Liver (tissue), 9 donors: ENCODE measurements around the gene UBE2M. TPM values are rescaled to one million over a fixed set of nuclear protein-coding genes. Genes with fewer than 3 reads are reported as not detected.
A peak's percentile ranks its signal among the peaks of the same experiment; 100 is the strongest.

ENCODE experiments used
- DNase-seq: peaks from one replicate; pipeline ENCODE4 v3.0.0-alpha.2; 2017; ENCODE audit warnings: low spot score
- H3K27ac ChIP-seq, 2 donors: one replicate each; pipeline ENCODE4 v1.7.0; 2013; ENCODE audit warnings: inconsistent platforms in 2 of 2, low read length in 2 of 2, control low read depth in 1 of 2, low read depth in 1 of 2, mild to moderate bottlenecking in 1 of 2
- H3K27me3 ChIP-seq, 4 donors: one replicate each; pipeline versions ENCODE4 v1.6.1 to v1.7.0; 2013; ENCODE audit warnings: low read length in 3 of 4, inconsistent platforms in 1 of 4, mild to moderate bottlenecking in 1 of 4, moderate library complexity in 1 of 4; ENCODE audit not compliant: control insufficient read depth in 4 of 4, insufficient read depth in 4 of 4
- H3K36me3 ChIP-seq, 4 donors: one replicate each; pipeline versions ENCODE4 v1.6.1 to v1.7.0; 2013; ENCODE audit warnings: low read length in 3 of 4, mild to moderate bottlenecking in 3 of 4, low read depth in 1 of 4, moderate library complexity in 1 of 4; ENCODE audit not compliant: control insufficient read depth in 4 of 4, insufficient read depth in 3 of 4
- H3K4me1 ChIP-seq, 4 donors: one replicate each; pipeline versions ENCODE4 v1.6.1 to v1.7.0; 2013; ENCODE audit warnings: low read length in 3 of 4, mild to moderate bottlenecking in 3 of 4, moderate library complexity in 1 of 4; ENCODE audit not compliant: control insufficient read depth in 4 of 4, insufficient read depth in 4 of 4
- H3K4me3 ChIP-seq, 3 donors: one replicate each; pipeline versions ENCODE4 v1.6.1 to v1.7.0; 2013; ENCODE audit warnings: low read length in 3 of 3, control low read depth in 1 of 3, low read depth in 1 of 3, mild to moderate bottlenecking in 1 of 3
- H3K9ac ChIP-seq, 2 donors: one replicate each; pipeline ENCODE4 v1.7.0; 2013; ENCODE audit warnings: low read length in 2 of 2, mild to moderate bottlenecking in 2 of 2, moderate library complexity in 2 of 2, control low read depth in 1 of 2, low read depth in 1 of 2
- H3K9me3 ChIP-seq, 4 donors: one replicate each; pipeline versions ENCODE4 v1.6.1 to v1.7.0; 2013; ENCODE audit warnings: low read length in 3 of 4; ENCODE audit not compliant: control insufficient read depth in 4 of 4
- EGR1 ChIP-seq, 2 donors: IDR thresholded peaks; 2 replicates each; pipeline ENCODE4 v1.6.1; 2016 to 2018; ENCODE audit warnings: antibody characterized with exemption in 2 of 2, low read depth in 2 of 2
- FOXA1 ChIP-seq: IDR thresholded peaks from 2 replicates; pipeline ENCODE4 v1.6.1; 2016; ENCODE audit warnings: antibody characterized with exemption
- FOXA2 ChIP-seq: IDR thresholded peaks from 2 replicates; pipeline ENCODE4 v1.6.1; 2016; ENCODE audit warnings: antibody characterized with exemption
- GABPA ChIP-seq, 2 donors: IDR thresholded peaks in 1 of 2; conservative IDR thresholded peaks in 1 of 2; 2 replicates each; pipeline ENCODE4 v1.6.1; 2016; ENCODE audit warnings: antibody characterized with exemption in 2 of 2, mild to moderate bottlenecking in 1 of 2, moderate library complexity in 1 of 2
- HNF4A ChIP-seq, 2 donors: conservative IDR thresholded peaks; 2 replicates each; pipeline ENCODE4 v1.6.1; 2016; ENCODE audit warnings: antibody characterized with exemption in 2 of 2, mild to moderate bottlenecking in 2 of 2
- HNF4G ChIP-seq: IDR thresholded peaks from 2 replicates; pipeline ENCODE4 v1.6.1; 2016; ENCODE audit warnings: antibody characterized with exemption
- JUND ChIP-seq, 2 donors: IDR thresholded peaks; 2 replicates each; pipeline ENCODE4 v1.6.1; 2016; ENCODE audit warnings: antibody characterized with exemption in 2 of 2
- NR2F2 ChIP-seq: IDR thresholded peaks from 2 replicates; pipeline ENCODE4 v1.6.1; 2016; ENCODE audit warnings: antibody characterized with exemption
- RAD21 ChIP-seq, 2 donors: IDR thresholded peaks; 2 replicates each; pipeline ENCODE4 v1.6.1; 2016; ENCODE audit warnings: antibody characterized with exemption in 2 of 2, mild to moderate bottlenecking in 2 of 2
- RXRA ChIP-seq, 2 donors: IDR thresholded peaks; 2 replicates each; pipeline ENCODE4 v1.6.1; 2017 to 2018; ENCODE audit warnings: antibody characterized with exemption in 2 of 2, mild to moderate bottlenecking in 1 of 2
- SP1 ChIP-seq: IDR thresholded peaks from 2 replicates; pipeline ENCODE4 v1.6.1; 2018; ENCODE audit warnings: antibody characterized with exemption, mild to moderate bottlenecking
- TAF1 ChIP-seq: conservative IDR thresholded peaks from 2 replicates; pipeline ENCODE4 v1.6.1; 2016; ENCODE audit warnings: antibody characterized with exemption, mild to moderate bottlenecking
- YY1 ChIP-seq: IDR thresholded peaks from 2 replicates; pipeline ENCODE4 v1.6.1; 2016; ENCODE audit warnings: antibody characterized with exemption, mild to moderate bottlenecking
- WGBS: extraction: QIAGEN DNeasy Blood & Tissue Kit; methylation state at CpG from one replicate; pipeline ENCODE4 v1.1.7; 2013; 5-methylcytosine and 5-hydroxymethylcytosine counted together
- polyA plus RNA-seq, 2 donors: library from polyadenylated mRNA; stranded (reverse) in 1 of 2; unstranded in 1 of 2; fragments of 200-250 nt in 1 of 2; fragments of >200 nt in 1 of 2; fragmentation: Nextera tagmentation in 1 of 2; extraction: Ambion mirVana in 1 of 2; gene quantifications; one replicate each; pipeline versions ENCODE4 v1.2.1 to v1.2.3, GENCODE V29; 2013 to 2015
- total RNA-seq, 2 donors: library from RNA; depleted of rRNA; stranded (reverse); fragments of >200 nt; gene quantifications; one replicate each; pipeline ENCODE4 v1.2.3, GENCODE V29; 2014
- TF ChIP-seq, protein P1 (sequence below): IDR thresholded peaks from 2 replicates; pipeline ENCODE4 v1.6.1; 2016; ENCODE audit warnings: antibody characterized with exemption
- TF ChIP-seq, protein P2 (sequence below): IDR thresholded peaks from 2 replicates; pipeline ENCODE4 v1.6.1; 2016; ENCODE audit warnings: antibody characterized with exemption, mild to moderate bottlenecking
- TF ChIP-seq, protein P3 (sequence below): IDR thresholded peaks from 2 replicates; pipeline ENCODE4 v1.6.1; 2016; ENCODE audit warnings: antibody characterized with exemption
- donor health status: healthy.
- donor health status: healthy.
- donor health status: healthy.
- donor health status: healthy.
- donor health status: healthy.

The UBE2M gene
- total and polyA plus RNA-seq, 4 donors: 7.6 to 30.7 (median 17.7) TPM

DNA sequence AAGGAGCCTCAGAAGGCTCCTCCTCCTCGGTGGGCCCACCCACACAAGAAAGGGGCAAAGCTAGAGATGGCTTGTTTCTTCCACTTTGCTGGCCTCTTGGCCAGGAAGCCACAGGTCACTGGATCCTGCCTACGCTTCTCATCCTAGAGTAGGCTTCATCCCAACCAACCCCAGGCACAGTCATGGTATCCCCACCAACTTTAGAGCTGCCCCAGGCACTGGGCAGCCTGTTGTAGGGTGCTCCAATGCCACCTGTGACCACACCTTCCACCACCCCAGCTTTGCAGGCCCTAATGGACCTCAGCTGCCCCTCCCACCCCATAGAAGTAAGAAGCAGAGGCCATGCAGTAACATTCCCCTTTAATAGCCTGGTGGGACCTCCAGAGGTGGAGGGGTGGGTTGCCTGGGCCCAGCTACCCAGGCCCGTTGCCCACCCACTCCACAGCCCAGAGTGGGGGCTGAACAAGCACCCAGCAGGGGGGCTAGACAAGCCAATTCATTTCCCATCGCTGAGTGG is 3.0 kb downstream of the UBE2M start:
- WGBS: 57% methylated on average over 4 of the region's 4 CpGs
- Histone ChIP-seq H3K4me1 (peaks cover 13 to 46% (median 41%) of the 10 kb centered on the region in 4 donors), H3K36me3 (peaks cover 3 to 30% (median 24%) of the 10 kb centered on the region in 4 donors), H3K9ac (peak overlapping the region; percentile 12 to 48), H3K4me3 (peak overlapping the region; percentile 28 to 62 (median 35)), H3K27ac (peak overlapping the region; percentile 71 to 92), H3K9me3 (no peaks in the 10 kb centered on the region), H3K27me3 (no peaks in the 10 kb centered on the region)
- TF ChIP-seq HNF4A (conservative IDR thresholded peaks at IDR 0.05): no peak
- no peak for TF ChIP-seq RXRA (IDR thresholded peaks at IDR 0.05)
- TF ChIP-seq GABPA (IDR thresholded peaks at IDR 0.05 in 1 of 2, conservative IDR thresholded peaks at IDR 0.05 in 1 of 2): no peak
- TF ChIP-seq JUND (IDR thresholded peaks at IDR 0.05): no peak
- TF ChIP-seq, protein P1, sequence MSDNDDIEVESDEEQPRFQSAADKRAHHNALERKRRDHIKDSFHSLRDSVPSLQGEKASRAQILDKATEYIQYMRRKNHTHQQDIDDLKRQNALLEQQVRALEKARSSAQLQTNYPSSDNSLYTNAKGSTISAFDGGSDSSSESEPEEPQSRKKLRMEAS: no peak
- no peak for DNase-seq

DNA sequence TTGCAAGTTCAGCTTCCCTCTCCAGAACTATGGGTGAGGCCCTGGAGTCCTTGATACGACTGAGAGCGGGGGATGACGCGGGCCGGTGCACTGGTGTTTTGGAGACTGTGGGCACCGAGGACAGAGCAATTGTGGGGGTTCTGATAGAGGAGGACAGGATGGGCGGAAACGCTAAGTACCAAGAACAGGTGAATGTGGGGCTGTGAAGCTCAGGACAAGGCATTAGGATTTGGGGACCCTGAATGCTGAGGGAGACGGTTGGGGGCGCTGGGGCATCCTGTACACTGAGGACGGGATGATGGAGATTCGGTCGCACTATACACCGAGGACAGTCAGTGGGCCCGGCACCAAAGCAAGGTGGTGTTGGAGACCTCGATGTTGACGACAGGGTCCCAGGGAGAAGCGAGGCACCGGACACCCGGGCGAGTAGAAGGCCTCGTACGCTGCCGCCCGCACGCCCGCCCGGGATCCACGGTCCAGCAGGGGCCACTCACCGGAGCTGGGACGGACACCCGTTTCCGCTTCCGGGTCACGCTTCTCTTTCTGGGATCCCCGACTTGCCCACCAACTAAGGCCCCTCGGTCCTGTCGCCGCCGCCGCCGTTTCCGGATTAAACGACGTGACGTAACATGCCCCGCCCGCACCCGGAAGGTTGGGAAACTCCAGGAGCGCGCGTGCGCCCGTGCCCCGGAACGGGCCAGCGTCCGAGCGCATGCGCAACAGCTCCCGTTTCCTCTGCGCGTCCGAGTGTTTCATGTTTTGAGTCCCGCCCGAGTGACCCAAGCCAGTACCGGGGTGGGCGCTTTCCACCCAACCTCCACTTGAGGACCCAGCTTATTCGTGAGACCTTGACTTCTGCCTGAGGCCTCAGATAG is 3.7 kb downstream of the UBE2M start, which contains the start of gene CHMP2A:
TSS of gene CHMP2A (minus strand) at position 612 of the 875 bp plus-strand sequence. CDS start 893 bp downstream, outside the sequence.
- Histone ChIP-seq H3K27me3 (no peaks in the 10 kb centered on the region), H3K4me3 (peak within 1 kb of the TSS; percentile 62 to 99 (median 79)), H3K4me1 (peaks cover 10 to 39% (median 35%) of the 10 kb centered on the region in 4 donors), H3K27ac (peak within 1 kb of the TSS; percentile 71 to 92), H3K9me3 (no peaks in the 10 kb centered on the region), H3K36me3 (peaks cover 5 to 37% (median 27%) of the 10 kb centered on the region in 4 donors), H3K9ac (peak within 1 kb of the TSS; percentile 76 to 91)
- under 1% methylated on average over 69 of the region's 69 CpGs for WGBS
- TF ChIP-seq YY1 (peak; percentile 89), NR2F2 (peak; percentile 13), HNF4A (conservative IDR thresholded peaks at IDR 0.05) (peak in 1 of 2 donors; percentile 4), RAD21 (IDR thresholded peaks at IDR 0.05) (no peak), FOXA2 (no peak), TAF1 (no peak), JUND (IDR thresholded peaks at IDR 0.05) (no peak), RXRA (IDR thresholded peaks at IDR 0.05) (no peak), EGR1 (IDR thresholded peaks at IDR 0.05; ENCODE audit: low read depth in 2 of 2) (peak in 1 of 2 donors; percentile 44), GABPA (IDR thresholded peaks at IDR 0.05 in 1 of 2, conservative IDR thresholded peaks at IDR 0.05 in 1 of 2) (peak; percentile 95 to 98), HNF4G (no peak), FOXA1 (no peak), SP1 (peak; percentile 52)
- TF ChIP-seq, protein P2, sequence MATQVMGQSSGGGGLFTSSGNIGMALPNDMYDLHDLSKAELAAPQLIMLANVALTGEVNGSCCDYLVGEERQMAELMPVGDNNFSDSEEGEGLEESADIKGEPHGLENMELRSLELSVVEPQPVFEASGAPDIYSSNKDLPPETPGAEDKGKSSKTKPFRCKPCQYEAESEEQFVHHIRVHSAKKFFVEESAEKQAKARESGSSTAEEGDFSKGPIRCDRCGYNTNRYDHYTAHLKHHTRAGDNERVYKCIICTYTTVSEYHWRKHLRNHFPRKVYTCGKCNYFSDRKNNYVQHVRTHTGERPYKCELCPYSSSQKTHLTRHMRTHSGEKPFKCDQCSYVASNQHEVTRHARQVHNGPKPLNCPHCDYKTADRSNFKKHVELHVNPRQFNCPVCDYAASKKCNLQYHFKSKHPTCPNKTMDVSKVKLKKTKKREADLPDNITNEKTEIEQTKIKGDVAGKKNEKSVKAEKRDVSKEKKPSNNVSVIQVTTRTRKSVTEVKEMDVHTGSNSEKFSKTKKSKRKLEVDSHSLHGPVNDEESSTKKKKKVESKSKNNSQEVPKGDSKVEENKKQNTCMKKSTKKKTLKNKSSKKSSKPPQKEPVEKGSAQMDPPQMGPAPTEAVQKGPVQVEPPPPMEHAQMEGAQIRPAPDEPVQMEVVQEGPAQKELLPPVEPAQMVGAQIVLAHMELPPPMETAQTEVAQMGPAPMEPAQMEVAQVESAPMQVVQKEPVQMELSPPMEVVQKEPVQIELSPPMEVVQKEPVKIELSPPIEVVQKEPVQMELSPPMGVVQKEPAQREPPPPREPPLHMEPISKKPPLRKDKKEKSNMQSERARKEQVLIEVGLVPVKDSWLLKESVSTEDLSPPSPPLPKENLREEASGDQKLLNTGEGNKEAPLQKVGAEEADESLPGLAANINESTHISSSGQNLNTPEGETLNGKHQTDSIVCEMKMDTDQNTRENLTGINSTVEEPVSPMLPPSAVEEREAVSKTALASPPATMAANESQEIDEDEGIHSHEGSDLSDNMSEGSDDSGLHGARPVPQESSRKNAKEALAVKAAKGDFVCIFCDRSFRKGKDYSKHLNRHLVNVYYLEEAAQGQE: no peak
- TF ChIP-seq, protein P1: no peak
- TF ChIP-seq, protein P3, sequence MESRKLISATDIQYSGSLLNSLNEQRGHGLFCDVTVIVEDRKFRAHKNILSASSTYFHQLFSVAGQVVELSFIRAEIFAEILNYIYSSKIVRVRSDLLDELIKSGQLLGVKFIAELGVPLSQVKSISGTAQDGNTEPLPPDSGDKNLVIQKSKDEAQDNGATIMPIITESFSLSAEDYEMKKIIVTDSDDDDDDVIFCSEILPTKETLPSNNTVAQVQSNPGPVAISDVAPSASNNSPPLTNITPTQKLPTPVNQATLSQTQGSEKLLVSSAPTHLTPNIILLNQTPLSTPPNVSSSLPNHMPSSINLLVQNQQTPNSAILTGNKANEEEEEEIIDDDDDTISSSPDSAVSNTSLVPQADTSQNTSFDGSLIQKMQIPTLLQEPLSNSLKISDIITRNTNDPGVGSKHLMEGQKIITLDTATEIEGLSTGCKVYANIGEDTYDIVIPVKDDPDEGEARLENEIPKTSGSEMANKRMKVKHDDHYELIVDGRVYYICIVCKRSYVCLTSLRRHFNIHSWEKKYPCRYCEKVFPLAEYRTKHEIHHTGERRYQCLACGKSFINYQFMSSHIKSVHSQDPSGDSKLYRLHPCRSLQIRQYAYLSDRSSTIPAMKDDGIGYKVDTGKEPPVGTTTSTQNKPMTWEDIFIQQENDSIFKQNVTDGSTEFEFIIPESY: no peak
- DNase-seq: peak; percentile 97
